Measurements from ENCODE around the gene LRRC36.

LRRC36 gene

DNA sequence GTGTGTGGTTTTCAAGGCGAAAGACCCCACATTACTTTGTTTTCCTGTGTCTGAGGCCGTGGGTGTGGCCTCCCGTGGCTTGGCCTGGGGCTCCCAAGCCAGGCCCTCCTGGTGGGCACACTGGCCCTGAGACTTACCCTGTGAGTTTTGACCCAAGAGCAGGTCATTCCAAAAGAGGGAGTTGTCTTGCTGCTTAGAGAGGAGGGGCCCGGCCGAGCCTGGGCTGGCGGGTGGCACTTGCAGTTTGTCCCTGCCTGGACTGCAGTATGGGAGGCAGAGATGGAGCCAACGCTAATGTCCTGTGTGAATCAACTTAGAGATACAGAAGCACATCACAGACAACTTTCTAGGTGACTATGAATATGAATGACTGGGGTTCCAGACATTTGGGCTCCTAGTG is 24.5 kb upstream of the LRRC36 start:
- TF ChIP-seq, protein P1, sequence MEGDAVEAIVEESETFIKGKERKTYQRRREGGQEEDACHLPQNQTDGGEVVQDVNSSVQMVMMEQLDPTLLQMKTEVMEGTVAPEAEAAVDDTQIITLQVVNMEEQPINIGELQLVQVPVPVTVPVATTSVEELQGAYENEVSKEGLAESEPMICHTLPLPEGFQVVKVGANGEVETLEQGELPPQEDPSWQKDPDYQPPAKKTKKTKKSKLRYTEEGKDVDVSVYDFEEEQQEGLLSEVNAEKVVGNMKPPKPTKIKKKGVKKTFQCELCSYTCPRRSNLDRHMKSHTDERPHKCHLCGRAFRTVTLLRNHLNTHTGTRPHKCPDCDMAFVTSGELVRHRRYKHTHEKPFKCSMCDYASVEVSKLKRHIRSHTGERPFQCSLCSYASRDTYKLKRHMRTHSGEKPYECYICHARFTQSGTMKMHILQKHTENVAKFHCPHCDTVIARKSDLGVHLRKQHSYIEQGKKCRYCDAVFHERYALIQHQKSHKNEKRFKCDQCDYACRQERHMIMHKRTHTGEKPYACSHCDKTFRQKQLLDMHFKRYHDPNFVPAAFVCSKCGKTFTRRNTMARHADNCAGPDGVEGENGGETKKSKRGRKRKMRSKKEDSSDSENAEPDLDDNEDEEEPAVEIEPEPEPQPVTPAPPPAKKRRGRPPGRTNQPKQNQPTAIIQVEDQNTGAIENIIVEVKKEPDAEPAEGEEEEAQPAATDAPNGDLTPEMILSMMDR (IDR thresholded peaks at IDR 0.05; ENCODE audit: insufficient read depth, low read length, poor library complexity, severe bottlenecking) = no peak
- no peak for TF ChIP-seq EZH2phosphoT487 (conservative IDR thresholded peaks at IDR 0.05; ENCODE audit: low read length)
- Histone ChIP-seq H3K9ac (ENCODE audit: low read length) (no peak overlapping the region), H3K4me3 (ENCODE audit: insufficient read depth, low read length, poor library complexity, severe bottlenecking) (no peak overlapping the region), H3K4me2 (ENCODE audit: low read depth, low read length, poor library complexity, severe bottlenecking) (no peak overlapping the region), H3K9me2 (replicated peaks; ENCODE audit: insufficient read depth, low read length) (no peaks in the 10 kb centered on the region), H3K9me3 (ENCODE audit: insufficient read depth, low read length) (no peaks in the 10 kb centered on the region), H3F3A (ENCODE audit: insufficient read depth) (no peaks in the 10 kb centered on the region), H4K20me1 (ENCODE audit: low read depth, low read length) (no peaks in the 10 kb centered on the region), H2AFZ (ENCODE audit: low read depth, low read length, severe bottlenecking) (no peak overlapping the region), H3K36me3 (ENCODE audit: low read length) (no peaks in the 10 kb centered on the region), H3K79me2 (ENCODE audit: insufficient read depth, low read length) (no peaks in the 10 kb centered on the region), H3K27me3 (ENCODE audit: low read length) (no peaks in the 10 kb centered on the region), H3K27ac (ENCODE audit: low read depth, low read length) (no peak overlapping the region)

DNA sequence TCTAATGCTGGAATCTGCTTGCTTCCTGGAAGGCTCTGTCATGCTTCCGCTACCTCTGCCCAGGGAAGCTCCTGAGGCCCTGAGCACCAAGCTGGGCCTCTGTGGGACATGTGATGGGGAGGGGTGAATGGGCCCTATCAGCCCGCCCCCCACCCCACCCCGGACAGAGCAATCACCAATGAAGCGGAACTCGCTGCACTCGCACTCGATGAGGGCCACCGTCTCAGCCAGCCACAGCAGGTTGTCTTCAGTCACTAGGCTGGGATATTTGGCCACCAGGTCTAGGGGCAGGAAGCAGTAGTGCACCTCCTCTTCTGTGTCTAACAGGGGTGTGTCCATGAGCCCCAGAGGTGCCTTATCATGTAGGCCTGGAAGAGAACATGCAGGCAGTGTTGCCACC is 23.6 kb upstream of the LRRC36 start:
- H2AFZ ChIP-seq (ENCODE audit: low read depth, low read length, severe bottlenecking) = no peak overlapping the region
- no peak for TF ChIP-seq EZH2phosphoT487 (conservative IDR thresholded peaks at IDR 0.05; ENCODE audit: low read length)
- TF ChIP-seq, protein P1 (IDR thresholded peaks at IDR 0.05; ENCODE audit: insufficient read depth, low read length, poor library complexity, severe bottlenecking) = no peak
- H3K79me2 ChIP-seq (ENCODE audit: insufficient read depth, low read length) = no peaks in the 10 kb centered on the region
- H3K36me3 ChIP-seq (ENCODE audit: low read length) = no peaks in the 10 kb centered on the region
- no peak overlapping the region for H3K4me2 ChIP-seq (ENCODE audit: low read depth, low read length, poor library complexity, severe bottlenecking)
- H3K27me3 ChIP-seq (ENCODE audit: low read length) = no peaks in the 10 kb centered on the region
- no peaks in the 10 kb centered on the region for H4K20me1 ChIP-seq (ENCODE audit: low read depth, low read length)
- no peak overlapping the region for H3K4me3 ChIP-seq (ENCODE audit: insufficient read depth, low read length, poor library complexity, severe bottlenecking)
- H3F3A ChIP-seq (ENCODE audit: insufficient read depth) = no peaks in the 10 kb centered on the region
- no peaks in the 10 kb centered on the region for H3K9me2 ChIP-seq (replicated peaks; ENCODE audit: insufficient read depth, low read length)
- no peak overlapping the region for H3K9ac ChIP-seq (ENCODE audit: low read length)
- H3K9me3 ChIP-seq (ENCODE audit: insufficient read depth, low read length) = no peaks in the 10 kb centered on the region
- H3K27ac ChIP-seq (ENCODE audit: low read depth, low read length) = no peak overlapping the region

DNA sequence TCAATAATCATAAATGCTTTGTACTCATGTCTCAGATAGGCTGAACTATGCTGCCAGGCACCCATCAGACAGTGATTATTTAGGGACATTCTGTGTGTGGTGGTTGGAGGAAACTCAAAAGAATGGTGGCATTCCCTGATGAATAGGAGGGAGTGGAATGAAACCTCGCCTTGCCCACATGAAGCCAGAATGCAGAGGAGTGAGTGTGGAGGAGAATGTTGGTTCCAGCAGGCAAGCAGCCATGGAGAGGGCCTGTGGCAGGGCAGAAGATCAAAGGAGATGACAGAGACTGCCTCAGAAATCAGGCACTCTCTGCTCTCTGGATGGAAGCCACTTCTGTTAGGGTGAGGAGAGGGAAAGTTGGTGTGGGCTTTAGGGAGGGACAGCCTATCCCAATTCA is 22.6 kb upstream of the LRRC36 start:
- H2AFZ ChIP-seq (ENCODE audit: low read depth, low read length, severe bottlenecking) = no peak overlapping the region
- no peaks in the 10 kb centered on the region for H3K9me2 ChIP-seq (replicated peaks; ENCODE audit: insufficient read depth, low read length)
- H3K9me3 ChIP-seq (ENCODE audit: insufficient read depth, low read length) = no peaks in the 10 kb centered on the region
- no peak overlapping the region for H3K27ac ChIP-seq (ENCODE audit: low read depth, low read length)
- no peaks in the 10 kb centered on the region for H3F3A ChIP-seq (ENCODE audit: insufficient read depth)
- H3K36me3 ChIP-seq (ENCODE audit: low read length) = no peaks in the 10 kb centered on the region
- H3K9ac ChIP-seq (ENCODE audit: low read length) = no peak overlapping the region
- H3K4me2 ChIP-seq (ENCODE audit: low read depth, low read length, poor library complexity, severe bottlenecking) = no peak overlapping the region
- TF ChIP-seq EZH2phosphoT487 (conservative IDR thresholded peaks at IDR 0.05; ENCODE audit: low read length) = no peak
- TF ChIP-seq, protein P1 (IDR thresholded peaks at IDR 0.05; ENCODE audit: insufficient read depth, low read length, poor library complexity, severe bottlenecking) = no peak
- H3K4me3 ChIP-seq (ENCODE audit: insufficient read depth, low read length, poor library complexity, severe bottlenecking) = no peak overlapping the region
- no peaks in the 10 kb centered on the region for H3K79me2 ChIP-seq (ENCODE audit: insufficient read depth, low read length)
- H4K20me1 ChIP-seq (ENCODE audit: low read depth, low read length) = no peaks in the 10 kb centered on the region
- no peaks in the 10 kb centered on the region for H3K27me3 ChIP-seq (ENCODE audit: low read length)

All from SU-DHL-6 (cell line).